Measurements from ENCODE around the gene TMEM131L. TPM values are rescaled to one million over a fixed set of nuclear protein-coding genes. Genes with fewer than 3 reads are reported as not detected.

The TMEM131L gene
- total RNA-seq, 3 donors from 2014 or later, result 5.9 to 9.8 (median 6.7) TPM

GRCh38 chr4:153611679-153612078, 145.5 kb downstream of the TMEM131L start:
- no peaks in the 10 kb centered on the region for H3K4me1 ChIP-seq (ENCODE audit: low read depth)
- H3K36me3 ChIP-seq (ENCODE audit: low read depth), result no peaks in the 10 kb centered on the region
- no peak for DNase-seq
- H3K4me3 ChIP-seq, result no peak overlapping the region
- TF ChIP-seq, protein P1, sequence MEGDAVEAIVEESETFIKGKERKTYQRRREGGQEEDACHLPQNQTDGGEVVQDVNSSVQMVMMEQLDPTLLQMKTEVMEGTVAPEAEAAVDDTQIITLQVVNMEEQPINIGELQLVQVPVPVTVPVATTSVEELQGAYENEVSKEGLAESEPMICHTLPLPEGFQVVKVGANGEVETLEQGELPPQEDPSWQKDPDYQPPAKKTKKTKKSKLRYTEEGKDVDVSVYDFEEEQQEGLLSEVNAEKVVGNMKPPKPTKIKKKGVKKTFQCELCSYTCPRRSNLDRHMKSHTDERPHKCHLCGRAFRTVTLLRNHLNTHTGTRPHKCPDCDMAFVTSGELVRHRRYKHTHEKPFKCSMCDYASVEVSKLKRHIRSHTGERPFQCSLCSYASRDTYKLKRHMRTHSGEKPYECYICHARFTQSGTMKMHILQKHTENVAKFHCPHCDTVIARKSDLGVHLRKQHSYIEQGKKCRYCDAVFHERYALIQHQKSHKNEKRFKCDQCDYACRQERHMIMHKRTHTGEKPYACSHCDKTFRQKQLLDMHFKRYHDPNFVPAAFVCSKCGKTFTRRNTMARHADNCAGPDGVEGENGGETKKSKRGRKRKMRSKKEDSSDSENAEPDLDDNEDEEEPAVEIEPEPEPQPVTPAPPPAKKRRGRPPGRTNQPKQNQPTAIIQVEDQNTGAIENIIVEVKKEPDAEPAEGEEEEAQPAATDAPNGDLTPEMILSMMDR (IDR thresholded peaks at IDR 0.05), result no peak
- H3K9me3 ChIP-seq, result no peaks in the 10 kb centered on the region
- intact Hi-C loops (cut with DNase I, micrococcal nuclease), result no loop called here
- no peak for ATAC-seq

GRCh38 chr4:153612878-153613277, 146.7 kb downstream of the TMEM131L start:
- no peak overlapping the region for H3K4me3 ChIP-seq
- DNase-seq (no peak), ATAC-seq (no peak)
- TF ChIP-seq, protein P1 (IDR thresholded peaks at IDR 0.05), result no peak
- intact Hi-C loops (cut with DNase I, micrococcal nuclease), result no loop called here
- H3K36me3 ChIP-seq (ENCODE audit: low read depth), result no peaks in the 10 kb centered on the region
- H3K4me1 ChIP-seq (ENCODE audit: low read depth), result no peaks in the 10 kb centered on the region
- no peaks in the 10 kb centered on the region for H3K9me3 ChIP-seq

GRCh38 chr4:153616006-153616555, 149.9 kb downstream of the TMEM131L start:
- ATAC-seq, result no peak
- intact Hi-C loops (cut with DNase I, micrococcal nuclease), result no loop called here
- Histone ChIP-seq H3K4me1 (ENCODE audit: low read depth) (no peaks in the 10 kb centered on the region), H3K4me3 (no peak overlapping the region), H3K36me3 (ENCODE audit: low read depth) (no peaks in the 10 kb centered on the region), H3K9me3 (no peaks in the 10 kb centered on the region)
- no peak for DNase-seq
- TF ChIP-seq, protein P1 (IDR thresholded peaks at IDR 0.05), result no peak

DNA sequence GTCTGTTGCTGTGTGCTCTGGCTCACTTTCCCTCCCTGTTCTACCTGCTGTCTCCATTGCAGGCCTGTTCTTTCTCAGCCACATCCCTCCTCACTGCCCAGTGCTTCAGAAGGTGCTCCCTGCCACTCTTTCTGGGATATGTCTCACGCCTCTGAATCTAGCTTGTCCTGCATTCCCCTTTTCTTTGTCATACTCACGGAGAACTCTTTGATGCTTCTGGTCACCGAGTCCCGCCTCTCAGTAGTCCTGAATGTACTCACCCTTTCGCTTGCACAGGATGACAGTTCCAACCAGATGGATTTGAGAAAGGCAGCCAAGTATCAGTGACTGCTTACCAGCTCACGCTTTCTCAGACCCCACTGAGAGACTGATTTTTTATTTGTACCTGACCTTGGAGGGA, 152.7 kb downstream of the TMEM131L start:
- DNase-seq (no peak), ATAC-seq (no peak)
- intact Hi-C loops (cut with DNase I, micrococcal nuclease), result no loop called here
- no peaks in the 10 kb centered on the region for H3K9me3 ChIP-seq
- TF ChIP-seq, protein P1 (IDR thresholded peaks at IDR 0.05), result no peak
- no peaks in the 10 kb centered on the region for H3K36me3 ChIP-seq (ENCODE audit: low read depth)
- H3K4me1 ChIP-seq (ENCODE audit: low read depth), result no peaks in the 10 kb centered on the region
- H3K4me3 ChIP-seq, result no peak overlapping the region

GRCh38 chr4:153619811-153620210, 153.7 kb downstream of the TMEM131L start:
- Histone ChIP-seq H3K36me3 (ENCODE audit: low read depth) (no peaks in the 10 kb centered on the region), H3K4me3 (no peak overlapping the region), H3K9me3 (no peaks in the 10 kb centered on the region), H3K4me1 (ENCODE audit: low read depth) (no peaks in the 10 kb centered on the region)
- DNase-seq (no peak), ATAC-seq (no peak)
- intact Hi-C loops (cut with DNase I, micrococcal nuclease), result no loop called here
- TF ChIP-seq, protein P1 (IDR thresholded peaks at IDR 0.05), result no peak

DNA sequence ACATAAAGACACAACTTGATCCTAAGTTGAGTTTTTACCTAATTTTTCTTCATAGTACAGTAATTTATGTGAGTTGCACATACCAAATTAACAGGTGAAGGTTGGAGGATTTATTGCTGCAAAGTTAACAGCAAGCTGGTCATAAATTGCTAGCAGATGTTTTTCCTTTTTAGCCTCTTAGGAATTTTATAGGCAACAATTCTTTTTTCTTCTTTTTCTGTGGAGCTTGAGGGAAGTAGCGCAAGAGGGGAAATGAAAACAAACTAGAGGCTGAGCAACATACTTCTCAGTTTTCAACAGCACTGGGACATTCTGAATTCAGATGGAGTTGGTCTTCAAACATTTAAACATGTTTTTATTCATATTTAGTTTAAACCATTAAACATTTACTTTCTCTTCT, 154.2 kb downstream of the TMEM131L start:
- ATAC-seq, result no peak
- intact Hi-C loops (cut with DNase I, micrococcal nuclease), result no loop called here
- TF ChIP-seq, protein P1 (IDR thresholded peaks at IDR 0.05), result no peak
- H3K4me3 ChIP-seq, result no peak overlapping the region
- H3K36me3 ChIP-seq (ENCODE audit: low read depth), result no peaks in the 10 kb centered on the region
- no peak for DNase-seq
- H3K9me3 ChIP-seq, result no peaks in the 10 kb centered on the region
- H3K4me1 ChIP-seq (ENCODE audit: low read depth), result no peaks in the 10 kb centered on the region

Measured in mucosa of descending colon (tissue), 3 donors.